Neuronal stem cell (in vitro differentiated cells): Measurements from ENCODE around the gene ARV1.

Source experiments
- DNase-seq: peaks from one replicate; pipeline ENCODE4 v3.0.0-alpha.2; 2013; ENCODE audit warnings: low spot score
- H2AFZ ChIP-seq: one replicate; pipeline ENCODE4 v1.6.1; 2013; ENCODE audit warnings: mild to moderate bottlenecking, low read length, inconsistent platforms
- H2AK5ac ChIP-seq: 2 replicates; pipeline ENCODE4 v1.6.1; 2013; ENCODE audit warnings: low read depth, mild to moderate bottlenecking, inconsistent platforms, low read length, moderate library complexity, mixed read lengths
- H2BK120ac ChIP-seq: 2 replicates; pipeline ENCODE4 v1.6.1; 2013; ENCODE audit warnings: low read depth, mild to moderate bottlenecking, inconsistent platforms, low read length, moderate library complexity, mixed read lengths
- H2BK12ac ChIP-seq: one replicate; pipeline ENCODE4 v1.6.1; 2013; ENCODE audit warnings: low read length, inconsistent platforms
- H2BK15ac ChIP-seq: 2 replicates; pipeline ENCODE4 v1.6.1; 2013; ENCODE audit warnings: mild to moderate bottlenecking, low read length, inconsistent platforms, mixed read lengths
- H2BK5ac ChIP-seq: one replicate; pipeline ENCODE4 v1.6.1; 2013; ENCODE audit warnings: inconsistent platforms, mild to moderate bottlenecking, low read length, moderate library complexity
- H3K14ac ChIP-seq: one replicate; pipeline ENCODE4 v1.6.1; 2013; ENCODE audit warnings: low read length, inconsistent platforms
- H3K18ac ChIP-seq: 2 replicates; pipeline ENCODE4 v1.6.1; 2013; ENCODE audit warnings: low read length, inconsistent platforms
- H3K23ac ChIP-seq: 2 replicates; pipeline ENCODE4 v1.6.1; 2013; ENCODE audit warnings: low read depth, mild to moderate bottlenecking, mixed read lengths, low read length, inconsistent platforms; ENCODE audit not compliant: poor library complexity
- H3K27ac ChIP-seq: replicated peaks from 3 replicates; pipeline ENCODE4 v1.5.1; 2013; ENCODE audit warnings: low read length, inconsistent platforms
- H3K27me3 ChIP-seq, 3 experiments: 2 replicates each; pipeline ENCODE4 v1.6.1; 2013; ENCODE audit warnings: low read length in 3 of 3, mild to moderate bottlenecking in 2 of 3, inconsistent platforms in 1 of 3, low read depth in 1 of 3, mixed read lengths in 1 of 3, moderate library complexity in 1 of 3; ENCODE audit not compliant: control insufficient read depth in 3 of 3, insufficient read depth in 3 of 3
- H3K36me3 ChIP-seq, 2 donors: replicated peaks in 1 of 2; 2 replicates each; pipeline ENCODE4 v1.6.1; 2013; ENCODE audit warnings: low read length in 2 of 2; ENCODE audit not compliant: control insufficient read depth in 2 of 2, insufficient read depth in 2 of 2
- H3K4ac ChIP-seq: 2 replicates; pipeline ENCODE4 v1.6.1; 2013; ENCODE audit warnings: inconsistent platforms, mild to moderate bottlenecking, low read length, moderate library complexity
- H3K4me1 ChIP-seq, 2 donors: 1 replicate in 1 of 2; 2 replicates in 1 of 2; pipeline ENCODE4 v1.6.1; 2013; ENCODE audit warnings: low read length in 2 of 2, low read depth in 1 of 2; ENCODE audit not compliant: control insufficient read depth in 2 of 2, insufficient read depth in 1 of 2
- H3K4me2 ChIP-seq: one replicate; pipeline ENCODE4 v1.6.1; 2013; ENCODE audit warnings: mild to moderate bottlenecking, low read length, inconsistent platforms; ENCODE audit not compliant: insufficient read depth, poor library complexity, severe bottlenecking
- H3K4me3 ChIP-seq, 2 donors: 2 replicates each; pipeline ENCODE4 v1.5.1; 2013; ENCODE audit warnings: low read length in 2 of 2, mild to moderate bottlenecking in 2 of 2, inconsistent platforms in 1 of 2, moderate library complexity in 1 of 2
- H3K79me1 ChIP-seq: one replicate; pipeline ENCODE4 v1.6.1; 2013; ENCODE audit warnings: low read depth, mild to moderate bottlenecking, inconsistent platforms, low read length, moderate library complexity
- H3K9ac ChIP-seq: one replicate; pipeline ENCODE4 v1.6.1; 2013; ENCODE audit warnings: mild to moderate bottlenecking, low read depth, low read length, inconsistent platforms; ENCODE audit not compliant: poor library complexity
- H3K9me3 ChIP-seq, 2 donors: replicated peaks in 1 of 2; 2 replicates each; pipeline versions ENCODE3 to v1.6.1; 2013; ENCODE audit warnings: low read length in 2 of 2, mild to moderate bottlenecking in 2 of 2, inconsistent platforms in 1 of 2, low read depth in 1 of 2, mixed read lengths in 1 of 2, moderate library complexity in 1 of 2; ENCODE audit not compliant: control insufficient read depth in 2 of 2, insufficient read depth in 1 of 2
- H4K8ac ChIP-seq: one replicate; pipeline ENCODE4 v1.6.1; 2013; ENCODE audit warnings: low read depth, mild to moderate bottlenecking, inconsistent platforms, low read length, moderate library complexity
- H4K91ac ChIP-seq: one replicate; pipeline ENCODE4 v1.6.1; 2013; ENCODE audit warnings: low read length, low read depth, mild to moderate bottlenecking, inconsistent platforms; ENCODE audit not compliant: poor library complexity
- WGBS, 2 donors: extraction: QIAGEN DNeasy Blood & Tissue Kit; methylation state at CpG; one replicate each; pipeline ENCODE4 v1.1.7; 2013; ENCODE audit warnings: missing lambda C conversion rate in 2 of 2, mixed read lengths in 1 of 2; ENCODE audit not compliant: insufficient read length in 2 of 2, insufficient replicate concordance in 1 of 2; ENCODE audit errors: extremely low coverage in 2 of 2; 5-methylcytosine and 5-hydroxymethylcytosine counted together

Gene ARV1

DNA sequence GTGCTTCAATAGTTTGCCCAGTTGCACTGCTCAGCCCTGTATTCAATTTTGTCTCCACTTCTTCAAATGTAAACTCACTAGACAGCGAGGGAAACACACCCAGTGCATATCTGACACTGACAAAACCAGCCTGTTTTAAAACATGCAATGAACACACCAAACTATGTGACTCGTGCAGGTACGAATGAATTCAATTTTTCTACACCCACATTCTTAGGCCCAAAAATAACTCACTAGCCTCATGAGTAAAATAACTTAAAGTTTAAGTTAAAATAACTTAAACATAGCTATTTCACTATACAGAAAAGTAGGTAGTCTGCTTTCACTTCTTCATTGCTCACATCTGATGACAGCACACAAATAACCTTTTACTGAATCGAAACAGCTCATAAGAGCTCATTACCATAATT, 21.3 kb upstream of the ARV1 start:
- Histone ChIP-seq H2AK5ac (no peak overlapping the region), H3K18ac (no peak overlapping the region), H3K4me1 (no peaks in the 10 kb centered on the region), H4K8ac (no peak overlapping the region), H2BK15ac (no peak overlapping the region), H3K36me3 (peaks cover 2 to 26% of the 10 kb centered on the region in 2 donors), H2BK12ac (no peak overlapping the region), H3K4ac (no peak overlapping the region), H3K23ac (no peak overlapping the region), H2BK5ac (no peak overlapping the region), H2BK120ac (no peak overlapping the region), H2AFZ (no peak overlapping the region), H3K27me3 (no peaks in the 10 kb centered on the region), H3K4me3 (no peak overlapping the region), H3K9me3 (no peaks in the 10 kb centered on the region), H4K91ac (no peak overlapping the region), H3K4me2 (no peak overlapping the region), H3K27ac (no peak overlapping the region), H3K79me1 (no peaks in the 10 kb centered on the region), H3K14ac (no peak overlapping the region), H3K9ac (no peak overlapping the region)
- no peak for DNase-seq
- no CpG with 5 or more reads among the region's 4 CpGs for WGBS, 2 donors

GRCh38 chr1:230958370-230958769, 20.5 kb upstream of the ARV1 start:
- no peaks in the 10 kb centered on the region for H3K79me1 ChIP-seq
- H2AK5ac ChIP-seq, result no peak overlapping the region
- no peak overlapping the region for H4K91ac ChIP-seq
- no peak overlapping the region for H2BK15ac ChIP-seq
- WGBS, 2 donors, result no CpG with 5 or more reads among the region's 4 CpGs
- no peak overlapping the region for H3K4me2 ChIP-seq
- no peak overlapping the region for H3K18ac ChIP-seq
- H3K27ac ChIP-seq, result no peak overlapping the region
- no peak overlapping the region for H4K8ac ChIP-seq
- H3K23ac ChIP-seq, result no peak overlapping the region
- H2BK5ac ChIP-seq, result no peak overlapping the region
- H3K4ac ChIP-seq, result no peak overlapping the region
- no peaks in the 10 kb centered on the region for H3K4me1 ChIP-seq
- no peak overlapping the region for H2BK120ac ChIP-seq
- no peak overlapping the region for H2AFZ ChIP-seq
- no peak overlapping the region for H3K9ac ChIP-seq
- H2BK12ac ChIP-seq, result no peak overlapping the region
- no peaks in the 10 kb centered on the region for H3K27me3 ChIP-seq
- H3K36me3 ChIP-seq, result peaks cover 2 to 19% of the 10 kb centered on the region in 2 donors
- DNase-seq, result no peak
- no peak overlapping the region for H3K14ac ChIP-seq
- H3K9me3 ChIP-seq, result no peaks in the 10 kb centered on the region
- no peak overlapping the region for H3K4me3 ChIP-seq

GRCh38 chr1:230964896-230965295, 14.0 kb upstream of the ARV1 start:
- H3K9me3 ChIP-seq, result no peaks in the 10 kb centered on the region
- no peak overlapping the region for H3K14ac ChIP-seq
- H4K8ac ChIP-seq, result no peak overlapping the region
- H3K79me1 ChIP-seq, result no peaks in the 10 kb centered on the region
- peaks cover 0 to 8% of the 10 kb centered on the region in 2 donors for H3K36me3 ChIP-seq
- no peaks in the 10 kb centered on the region for H3K27me3 ChIP-seq
- H3K18ac ChIP-seq, result no peak overlapping the region
- no peak overlapping the region for H3K4me3 ChIP-seq
- H4K91ac ChIP-seq, result no peak overlapping the region
- H3K23ac ChIP-seq, result no peak overlapping the region
- H2BK5ac ChIP-seq, result no peak overlapping the region
- H3K9ac ChIP-seq, result no peak overlapping the region
- no peak overlapping the region for H2AFZ ChIP-seq
- no peaks in the 10 kb centered on the region for H3K4me1 ChIP-seq
- no peak overlapping the region for H2BK12ac ChIP-seq
- H3K27ac ChIP-seq, result no peak overlapping the region
- no peak overlapping the region for H2AK5ac ChIP-seq
- H3K4ac ChIP-seq, result no peak overlapping the region
- H3K4me2 ChIP-seq, result no peak overlapping the region
- DNase-seq, result no peak
- no peak overlapping the region for H2BK15ac ChIP-seq
- no CpG with 5 or more reads among the region's 2 CpGs for WGBS, 2 donors
- H2BK120ac ChIP-seq, result no peak overlapping the region

GRCh38 chr1:230965535-230965934, 13.4 kb upstream of the ARV1 start:
- H3K18ac ChIP-seq, result no peak overlapping the region
- H3K9ac ChIP-seq, result no peak overlapping the region
- H2AK5ac ChIP-seq, result no peak overlapping the region
- H4K8ac ChIP-seq, result no peak overlapping the region
- no peak overlapping the region for H2BK120ac ChIP-seq
- no peak overlapping the region for H3K4me2 ChIP-seq
- DNase-seq, result no peak
- peaks cover 0 to 7% of the 10 kb centered on the region in 2 donors for H3K36me3 ChIP-seq
- H3K9me3 ChIP-seq, result no peaks in the 10 kb centered on the region
- no peak overlapping the region for H3K23ac ChIP-seq
- no peak overlapping the region for H3K4ac ChIP-seq
- no peaks in the 10 kb centered on the region for H3K79me1 ChIP-seq
- no peak overlapping the region for H2BK5ac ChIP-seq
- no peak overlapping the region for H2AFZ ChIP-seq
- H4K91ac ChIP-seq, result no peak overlapping the region
- H3K4me3 ChIP-seq, result no peak overlapping the region
- WGBS, 2 donors, result no CpG with 5 or more reads among the region's 5 CpGs
- no peak overlapping the region for H3K27ac ChIP-seq
- H3K4me1 ChIP-seq, result no peaks in the 10 kb centered on the region
- H2BK15ac ChIP-seq, result no peak overlapping the region
- H2BK12ac ChIP-seq, result no peak overlapping the region
- H3K27me3 ChIP-seq, result no peaks in the 10 kb centered on the region
- H3K14ac ChIP-seq, result no peak overlapping the region
